Measurements from ENCODE around the gene MALRD1. TPM values are rescaled to one million over a fixed set of nuclear protein-coding genes. Genes with fewer than 3 reads are reported as not detected.

The MALRD1 gene
- total and polyA plus RNA-seq, 4 donors: 1.4 to 7.5 (median 3.3) TPM

- Histone ChIP-seq H3K36me3 (ENCODE audit: control insufficient read depth, insufficient read depth, low read length) (no peaks in the 10 kb centered on the region), H3K9me3 (ENCODE audit: control insufficient read depth, insufficient read depth, low read length) (no peaks in the 10 kb centered on the region), H3K4me1 (ENCODE audit: control insufficient read depth, insufficient read depth, low read length) (no peaks in the 10 kb centered on the region), H3K27me3 (ENCODE audit: control insufficient read depth, insufficient read depth, low read length) (no peaks in the 10 kb centered on the region), H3K4me3 (ENCODE audit: low read depth, low read length) (no peak overlapping the region), H3K27ac (ENCODE audit: low read depth, low read length) (no peak overlapping the region)
- 83% methylated on average over 1 of the region's 3 CpGs for WGBS (ENCODE audit: insufficient coverage)
- no peak for DNase-seq (ENCODE audit: low read depth in 4 of 6, low spot score in 6 of 6)
These were observed 146.3 kb downstream of the MALRD1 start for GRCh38 chr10:19194866-19195265.

- Histone ChIP-seq H3K4me1 (ENCODE audit: control insufficient read depth, insufficient read depth, low read length) (no peaks in the 10 kb centered on the region), H3K4me3 (ENCODE audit: low read depth, low read length) (no peak overlapping the region), H3K27me3 (ENCODE audit: control insufficient read depth, insufficient read depth, low read length) (no peaks in the 10 kb centered on the region), H3K27ac (ENCODE audit: low read depth, low read length) (no peak overlapping the region), H3K36me3 (ENCODE audit: control insufficient read depth, insufficient read depth, low read length) (no peaks in the 10 kb centered on the region), H3K9me3 (ENCODE audit: control insufficient read depth, insufficient read depth, low read length) (no peaks in the 10 kb centered on the region)
- WGBS (ENCODE audit: insufficient coverage): 87% methylated on average over 5 of the region's 5 CpGs
- DNase-seq (ENCODE audit: low read depth in 4 of 6, low spot score in 6 of 6): no peak
These were observed 147.1 kb downstream of the MALRD1 start for GRCh38 chr10:19195698-19196097.

- WGBS (ENCODE audit: insufficient coverage): no CpG with 5 or more reads among the region's 2 CpGs
- Histone ChIP-seq H3K27me3 (ENCODE audit: control insufficient read depth, insufficient read depth, low read length) (no peaks in the 10 kb centered on the region), H3K9me3 (ENCODE audit: control insufficient read depth, insufficient read depth, low read length) (no peaks in the 10 kb centered on the region), H3K4me3 (ENCODE audit: low read depth, low read length) (no peak overlapping the region), H3K27ac (ENCODE audit: low read depth, low read length) (no peak overlapping the region), H3K36me3 (ENCODE audit: control insufficient read depth, insufficient read depth, low read length) (no peaks in the 10 kb centered on the region), H3K4me1 (ENCODE audit: control insufficient read depth, insufficient read depth, low read length) (no peaks in the 10 kb centered on the region)
- DNase-seq (ENCODE audit: low read depth in 4 of 6, low spot score in 6 of 6): no peak
These were observed 151.6 kb downstream of the MALRD1 start for GRCh38 chr10:19200211-19200610.

GRCh38 chr10:19204246-19204917, 155.8 kb downstream of the MALRD1 start:
- no peaks in the 10 kb centered on the region for H3K4me1 ChIP-seq (ENCODE audit: control insufficient read depth, insufficient read depth, low read length)
- no peaks in the 10 kb centered on the region for H3K27me3 ChIP-seq (ENCODE audit: control insufficient read depth, insufficient read depth, low read length)
- no CpG with 5 or more reads among the region's 5 CpGs for WGBS (ENCODE audit: insufficient coverage)

GRCh38 chr10:19209319-19209718, 160.7 kb downstream of the MALRD1 start:
- no peak overlapping the region for H3K4me3 ChIP-seq (ENCODE audit: low read depth, low read length)
- peak in 1 of 6 donors; percentile 52 for DNase-seq (ENCODE audit: low read depth in 4 of 6, low spot score in 6 of 6)
- WGBS (ENCODE audit: insufficient coverage): no CpG with 5 or more reads among the region's 3 CpGs
- no peaks in the 10 kb centered on the region for H3K27me3 ChIP-seq (ENCODE audit: control insufficient read depth, insufficient read depth, low read length)
- H3K27ac ChIP-seq (ENCODE audit: low read depth, low read length): no peak overlapping the region
- H3K9me3 ChIP-seq (ENCODE audit: control insufficient read depth, insufficient read depth, low read length): no peaks in the 10 kb centered on the region
- no peaks in the 10 kb centered on the region for H3K36me3 ChIP-seq (ENCODE audit: control insufficient read depth, insufficient read depth, low read length)
- no peaks in the 10 kb centered on the region for H3K4me1 ChIP-seq (ENCODE audit: control insufficient read depth, insufficient read depth, low read length)

More at GRCh38 chr10:19204246-19204917, 155.8 kb downstream of the MALRD1 start:
- H3K9me3 ChIP-seq (ENCODE audit: control insufficient read depth, insufficient read depth, low read length): no peaks in the 10 kb centered on the region
- no peak overlapping the region for H3K4me3 ChIP-seq (ENCODE audit: low read depth, low read length)
- H3K36me3 ChIP-seq (ENCODE audit: control insufficient read depth, insufficient read depth, low read length): no peaks in the 10 kb centered on the region
- DNase-seq (ENCODE audit: low read depth in 4 of 6, low spot score in 6 of 6): no peak
- H3K27ac ChIP-seq (ENCODE audit: low read depth, low read length): no peak overlapping the region

GRCh38 chr10:19212590-19212989, 164.0 kb downstream of the MALRD1 start:
- WGBS (ENCODE audit: insufficient coverage): no CpG with 5 or more reads among the region's 5 CpGs
- H3K4me3 ChIP-seq (ENCODE audit: low read depth, low read length): no peak overlapping the region
- H3K9me3 ChIP-seq (ENCODE audit: control insufficient read depth, insufficient read depth, low read length): no peaks in the 10 kb centered on the region
- H3K27ac ChIP-seq (ENCODE audit: low read depth, low read length): no peak overlapping the region
- no peaks in the 10 kb centered on the region for H3K36me3 ChIP-seq (ENCODE audit: control insufficient read depth, insufficient read depth, low read length)
- no peaks in the 10 kb centered on the region for H3K27me3 ChIP-seq (ENCODE audit: control insufficient read depth, insufficient read depth, low read length)
- no peak for DNase-seq (ENCODE audit: low read depth in 4 of 6, low spot score in 6 of 6)
- no peaks in the 10 kb centered on the region for H3K4me1 ChIP-seq (ENCODE audit: control insufficient read depth, insufficient read depth, low read length)

GRCh38 chr10:19221216-19221615, 172.6 kb downstream of the MALRD1 start:
- DNase-seq (ENCODE audit: low read depth in 4 of 6, low spot score in 6 of 6): peak in 1 of 6 donors; percentile 54
- no CpG with 5 or more reads among the region's 3 CpGs for WGBS (ENCODE audit: insufficient coverage)
- H3K9me3 ChIP-seq (ENCODE audit: control insufficient read depth, insufficient read depth, low read length): no peaks in the 10 kb centered on the region
- H3K27ac ChIP-seq (ENCODE audit: low read depth, low read length): no peak overlapping the region
- no peaks in the 10 kb centered on the region for H3K27me3 ChIP-seq (ENCODE audit: control insufficient read depth, insufficient read depth, low read length)
- H3K4me3 ChIP-seq (ENCODE audit: low read depth, low read length): no peak overlapping the region
- no peaks in the 10 kb centered on the region for H3K36me3 ChIP-seq (ENCODE audit: control insufficient read depth, insufficient read depth, low read length)
- H3K4me1 ChIP-seq (ENCODE audit: control insufficient read depth, insufficient read depth, low read length): no peaks in the 10 kb centered on the region

GRCh38 chr10:19226025-19226424, 177.4 kb downstream of the MALRD1 start:
- no CpG with 5 or more reads among the region's 2 CpGs for WGBS (ENCODE audit: insufficient coverage)
- Histone ChIP-seq H3K4me3 (ENCODE audit: low read depth, low read length) (no peak overlapping the region), H3K27ac (ENCODE audit: low read depth, low read length) (no peak overlapping the region), H3K27me3 (ENCODE audit: control insufficient read depth, insufficient read depth, low read length) (no peaks in the 10 kb centered on the region), H3K9me3 (ENCODE audit: control insufficient read depth, insufficient read depth, low read length) (no peaks in the 10 kb centered on the region), H3K4me1 (ENCODE audit: control insufficient read depth, insufficient read depth, low read length) (no peaks in the 10 kb centered on the region), H3K36me3 (ENCODE audit: control insufficient read depth, insufficient read depth, low read length) (no peaks in the 10 kb centered on the region)
- DNase-seq (ENCODE audit: low read depth in 4 of 6, low spot score in 6 of 6): no peak

- H3K4me1 ChIP-seq (ENCODE audit: control insufficient read depth, insufficient read depth, low read length): no peaks in the 10 kb centered on the region
- no peaks in the 10 kb centered on the region for H3K27me3 ChIP-seq (ENCODE audit: control insufficient read depth, insufficient read depth, low read length)
- no peaks in the 10 kb centered on the region for H3K9me3 ChIP-seq (ENCODE audit: control insufficient read depth, insufficient read depth, low read length)
- no peak overlapping the region for H3K27ac ChIP-seq (ENCODE audit: low read depth, low read length)
- no peaks in the 10 kb centered on the region for H3K36me3 ChIP-seq (ENCODE audit: control insufficient read depth, insufficient read depth, low read length)
- DNase-seq (ENCODE audit: low read depth in 4 of 6, low spot score in 6 of 6): no peak
- no CpG with 5 or more reads among the region's 1 CpG for WGBS (ENCODE audit: insufficient coverage)
- H3K4me3 ChIP-seq (ENCODE audit: low read depth, low read length): no peak overlapping the region
These were observed 182.4 kb downstream of the MALRD1 start for GRCh38 chr10:19231034-19231433.
